ENCODE data around the gene SENP5. TPM values are rescaled to one million over a fixed set of nuclear protein-coding genes. Genes with fewer than 3 reads are reported as not detected.

Gene SENP5
- total and polyA plus RNA-seq, 9 of the 15 experiments (the other 6 are each of a cell fraction or from before 2014, with no cell fraction given), result 18.3 to 59.7 (median 35.8) TPM

DNA sequence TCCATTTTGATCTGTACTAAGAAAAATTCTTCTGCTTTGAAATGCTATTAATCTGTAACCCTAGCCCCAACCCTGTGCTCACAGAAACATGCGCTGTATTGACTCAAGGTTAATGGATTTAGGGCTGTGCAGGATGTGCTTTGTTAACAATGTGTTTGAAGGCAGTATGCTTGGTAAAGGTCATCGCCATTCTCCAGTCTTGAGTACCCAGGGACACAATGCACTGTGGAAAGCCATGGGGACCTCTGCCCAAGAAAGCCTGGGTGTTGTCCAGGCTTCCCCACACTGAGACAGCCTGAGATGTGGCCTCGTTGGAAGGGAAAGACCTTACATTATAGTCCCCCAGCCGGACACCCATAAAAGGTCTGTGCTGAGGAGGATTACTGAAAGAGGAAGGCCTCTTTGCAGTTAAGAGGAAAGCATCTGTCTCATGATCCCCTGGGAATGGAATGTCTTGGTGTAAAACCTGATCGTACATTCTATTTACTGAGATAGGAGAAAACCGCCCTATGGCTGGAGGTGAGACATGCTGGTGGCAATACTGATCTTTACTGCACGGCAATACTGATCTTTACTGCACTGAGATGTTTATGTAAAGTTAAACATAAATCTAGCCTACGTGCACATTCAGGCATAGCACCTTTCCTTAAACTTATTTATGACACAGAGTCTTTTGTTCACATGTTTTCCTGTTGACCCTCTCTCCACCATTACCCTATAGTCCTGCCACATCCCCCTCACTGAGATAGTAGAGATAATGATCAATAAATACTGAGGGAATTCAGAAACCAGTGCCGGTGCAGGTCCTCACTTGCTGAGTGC, 94.6 kb downstream of the SENP5 start (continued):
- TF ChIP-seq, protein P1, sequence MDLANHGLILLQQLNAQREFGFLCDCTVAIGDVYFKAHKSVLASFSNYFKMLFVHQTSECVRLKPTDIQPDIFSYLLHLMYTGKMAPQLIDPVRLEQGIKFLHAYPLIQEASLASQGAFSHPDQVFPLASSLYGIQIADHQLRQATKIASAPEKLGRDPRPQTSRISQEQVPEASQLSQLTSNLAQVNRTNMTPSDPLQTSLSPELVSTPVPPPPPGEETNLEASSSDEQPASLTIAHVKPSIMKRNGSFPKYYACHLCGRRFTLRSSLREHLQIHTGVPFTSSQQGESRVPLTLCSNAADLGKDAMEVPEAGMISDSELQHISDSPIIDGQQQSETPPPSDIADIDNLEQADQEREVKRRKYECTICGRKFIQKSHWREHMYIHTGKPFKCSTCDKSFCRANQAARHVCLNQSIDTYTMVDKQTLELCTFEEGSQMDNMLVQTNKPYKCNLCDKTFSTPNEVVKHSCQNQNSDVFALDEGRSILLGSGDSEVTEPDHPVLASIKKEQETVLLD (IDR thresholded peaks at IDR 0.05), result no peak
- TF ChIP-seq ZNF76 (CRISPR knock-in tag; IDR thresholded peaks at IDR 0.05; ENCODE audit: borderline replicate concordance) (no peak), ZNF551 (CRISPR knock-in tag; IDR thresholded peaks at IDR 0.05) (no peak), RUNX1 (IDR thresholded peaks at IDR 0.05; ENCODE audit: low read depth) (no peak), ZNF586 (CRISPR knock-in tag; conservative IDR thresholded peaks at IDR 0.05) (no peak), TAF1 (IDR thresholded peaks at IDR 0.05; ENCODE audit: control insufficient read depth, extremely low read depth, insufficient read depth, low read length, severe bottlenecking) (no peak), KDM1A (IDR thresholded peaks at IDR 0.05) (no peak), JUND (IDR thresholded peaks at IDR 0.05; ENCODE audit: borderline replicate concordance, low read depth, low read length) (no peak), JUND (tag; IDR thresholded peaks at IDR 0.05; ENCODE audit: borderline replicate concordance, low read depth, low read length) (no peak), NFXL1 (CRISPR knock-in tag; IDR thresholded peaks at IDR 0.05) (no peak)
- TF ChIP-seq, protein P2, sequence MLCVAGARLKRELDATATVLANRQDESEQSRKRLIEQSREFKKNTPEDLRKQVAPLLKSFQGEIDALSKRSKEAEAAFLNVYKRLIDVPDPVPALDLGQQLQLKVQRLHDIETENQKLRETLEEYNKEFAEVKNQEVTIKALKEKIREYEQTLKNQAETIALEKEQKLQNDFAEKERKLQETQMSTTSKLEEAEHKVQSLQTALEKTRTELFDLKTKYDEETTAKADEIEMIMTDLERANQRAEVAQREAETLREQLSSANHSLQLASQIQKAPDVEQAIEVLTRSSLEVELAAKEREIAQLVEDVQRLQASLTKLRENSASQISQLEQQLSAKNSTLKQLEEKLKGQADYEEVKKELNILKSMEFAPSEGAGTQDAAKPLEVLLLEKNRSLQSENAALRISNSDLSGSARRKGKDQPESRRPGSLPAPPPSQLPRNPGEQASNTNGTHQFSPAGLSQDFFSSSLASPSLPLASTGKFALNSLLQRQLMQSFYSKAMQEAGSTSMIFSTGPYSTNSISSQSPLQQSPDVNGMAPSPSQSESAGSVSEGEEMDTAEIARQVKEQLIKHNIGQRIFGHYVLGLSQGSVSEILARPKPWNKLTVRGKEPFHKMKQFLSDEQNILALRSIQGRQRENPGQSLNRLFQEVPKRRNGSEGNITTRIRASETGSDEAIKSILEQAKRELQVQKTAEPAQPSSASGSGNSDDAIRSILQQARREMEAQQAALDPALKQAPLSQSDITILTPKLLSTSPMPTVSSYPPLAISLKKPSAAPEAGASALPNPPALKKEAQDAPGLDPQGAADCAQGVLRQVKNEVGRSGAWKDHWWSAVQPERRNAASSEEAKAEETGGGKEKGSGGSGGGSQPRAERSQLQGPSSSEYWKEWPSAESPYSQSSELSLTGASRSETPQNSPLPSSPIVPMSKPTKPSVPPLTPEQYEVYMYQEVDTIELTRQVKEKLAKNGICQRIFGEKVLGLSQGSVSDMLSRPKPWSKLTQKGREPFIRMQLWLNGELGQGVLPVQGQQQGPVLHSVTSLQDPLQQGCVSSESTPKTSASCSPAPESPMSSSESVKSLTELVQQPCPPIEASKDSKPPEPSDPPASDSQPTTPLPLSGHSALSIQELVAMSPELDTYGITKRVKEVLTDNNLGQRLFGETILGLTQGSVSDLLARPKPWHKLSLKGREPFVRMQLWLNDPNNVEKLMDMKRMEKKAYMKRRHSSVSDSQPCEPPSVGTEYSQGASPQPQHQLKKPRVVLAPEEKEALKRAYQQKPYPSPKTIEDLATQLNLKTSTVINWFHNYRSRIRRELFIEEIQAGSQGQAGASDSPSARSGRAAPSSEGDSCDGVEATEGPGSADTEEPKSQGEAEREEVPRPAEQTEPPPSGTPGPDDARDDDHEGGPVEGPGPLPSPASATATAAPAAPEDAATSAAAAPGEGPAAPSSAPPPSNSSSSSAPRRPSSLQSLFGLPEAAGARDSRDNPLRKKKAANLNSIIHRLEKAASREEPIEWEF (CRISPR knock-in tag; IDR thresholded peaks at IDR 0.05), result no peak

All from K562 (cell line).